SK-N-SH (cell line): ENCODE measurements around the gene MXD3. TPM values are rescaled to one million over a fixed set of nuclear protein-coding genes. Genes with fewer than 3 reads are reported as not detected.

Experiments
- CTCF ChIA-PET: fragments of 300-600, 350-600 bp; formaldehyde crosslinking; extraction: SDS; loops from one replicate; lab custom pipeline; 2021; lab: Yijun Ruan, JAX
- POLR2A ChIA-PET: fragments of 350-600 bp; sonication (Branson Sonifier 250); formaldehyde crosslinking; extraction: SDS; loops from one replicate; lab custom pipeline; 2020; ENCODE audit warnings: antibody characterized with exemption, inconsistent platforms; lab: Yijun Ruan, JAX
- DNase-seq: peaks from one replicate; pipeline ENCODE4 v3.0.0; 2012
- H2AFZ ChIP-seq: fragments of 200-600 bp; sonication (generic); 2 replicates; pipeline ENCODE4 v1.8.1; 2016; ENCODE audit warnings: antibody characterized with exemption, mild to moderate bottlenecking, low read depth
- H3F3A ChIP-seq: fragments of 200-600 bp; sonication (generic); replicated peaks from 2 replicates; pipeline ENCODE3; 2016; ENCODE audit warnings: antibody characterized with exemption, mild to moderate bottlenecking; ENCODE audit not compliant: insufficient read depth
- H3K27ac ChIP-seq, 2 experiments: fragments of 200-500 bp in 1 of 2; fragments of 200-600 bp in 1 of 2; sonication (Bioruptor generic) in 1 of 2; sonication (generic), shearing (Covaris generic) in 1 of 2; 2 replicates each; pipeline versions ENCODE4 v1.5.1 to v1.6.1; 2014 to 2016; ENCODE audit warnings: low read depth in 2 of 2, inconsistent platforms in 1 of 2, low read length in 1 of 2, mild to moderate bottlenecking in 1 of 2, mixed read lengths in 1 of 2
- H3K27me3 ChIP-seq: fragments of 200-600 bp; sonication (generic), shearing (Covaris generic); 2 replicates; pipeline ENCODE4 v1.6.1; 2016; ENCODE audit warnings: mixed run types; ENCODE audit not compliant: insufficient read depth
- H3K36me3 ChIP-seq, 2 experiments: fragments of 200-500 bp in 1 of 2; fragments of 200-600 bp in 1 of 2; sonication (Bioruptor generic) in 1 of 2; sonication (generic) in 1 of 2; replicated peaks in 1 of 2; 2 replicates each; pipeline versions ENCODE3 to v1.5.1; 2014 to 2016; ENCODE audit warnings: low read length in 1 of 2, mild to moderate bottlenecking in 1 of 2; ENCODE audit not compliant: insufficient read depth in 2 of 2, control insufficient read depth in 1 of 2
- H3K4me1 ChIP-seq, 2 experiments: fragments of 200-500 bp in 1 of 2; fragments of 200-600 bp in 1 of 2; sonication (Bioruptor generic) in 1 of 2; sonication (generic), shearing (Covaris generic) in 1 of 2; 2 replicates each; pipeline versions ENCODE4 v1.5.1 to v1.6.1; 2014 to 2016; ENCODE audit warnings: low read depth in 1 of 2, low read length in 1 of 2, mixed run types in 1 of 2; ENCODE audit not compliant: insufficient read depth in 2 of 2, control insufficient read depth in 1 of 2
- H3K4me2 ChIP-seq: fragments of 200-600 bp; sonication (generic), shearing (Covaris generic); 2 replicates; pipeline ENCODE4 v1.6.1; 2017; ENCODE audit warnings: mixed run types
- H3K4me3 ChIP-seq, 2 experiments: fragments of 200-500 bp in 1 of 2; fragments of 200-600 bp in 1 of 2; sonication (Bioruptor generic) in 1 of 2; sonication (generic), shearing (Covaris generic) in 1 of 2; 2 replicates each; pipeline versions ENCODE4 v1.5.1 to v1.8.1; 2014 to 2016; ENCODE audit warnings: low read depth in 2 of 2, inconsistent platforms in 1 of 2, low read length in 1 of 2, mild to moderate bottlenecking in 1 of 2, mixed read lengths in 1 of 2, moderate library complexity in 1 of 2
- H3K79me2 ChIP-seq: fragments of 200-600 bp; sonication (generic); 2 replicates; pipeline ENCODE4 v1.8.1; 2017; ENCODE audit warnings: mild to moderate bottlenecking; ENCODE audit not compliant: insufficient read depth
- H3K9ac ChIP-seq: fragments of 200-600 bp; sonication (generic); 2 replicates; pipeline ENCODE4 v1.6.1; 2017; ENCODE audit warnings: mixed run types
- H3K9me2 ChIP-seq: fragments of 200-600 bp; sonication (generic); 2 replicates; pipeline ENCODE4 v1.6.1; 2017; ENCODE audit warnings: mixed run types
- H3K9me3 ChIP-seq: fragments of 200-600 bp; sonication (generic); 2 replicates; pipeline ENCODE4 v1.6.1; 2017; ENCODE audit warnings: mixed run types, mild to moderate bottlenecking, moderate library complexity
- H4K20me1 ChIP-seq: fragments of 200-600 bp; sonication (generic); 2 replicates; pipeline ENCODE4 v1.6.1; 2017; ENCODE audit warnings: mild to moderate bottlenecking, mixed run types; ENCODE audit not compliant: insufficient read depth
- CHD2 ChIP-seq: fragments of 150-350 bp; IDR thresholded peaks from 2 replicates; pipeline ENCODE4 v1.6.1; 2018; ENCODE audit warnings: low read length; ENCODE audit not compliant: partially characterized antibody
- CTCF ChIP-seq: fragments of 200-600 bp; sonication (generic); IDR thresholded peaks from 2 replicates; pipeline ENCODE4 v1.6.1; 2017; ENCODE audit warnings: antibody characterized with exemption, mild to moderate bottlenecking, moderate library complexity
- EZH2phosphoT487 ChIP-seq: fragments of 200-600 bp; sonication (generic); IDR thresholded peaks from 2 replicates; pipeline ENCODE4 v1.6.1; 2017; ENCODE audit warnings: low read depth, mixed run types, mild to moderate bottlenecking, antibody characterized with exemption, moderate library complexity, borderline replicate concordance
- GABPA ChIP-seq: IDR thresholded peaks from 2 replicates; pipeline ENCODE4 v1.4.0; 2012; ENCODE audit warnings: low read depth, mild to moderate bottlenecking
- JUND ChIP-seq: IDR thresholded peaks from 2 replicates; pipeline ENCODE4 v1.4.0; 2012
- MAX ChIP-seq: IDR thresholded peaks from 2 replicates; pipeline ENCODE4 v1.4.0; 2012; ENCODE audit warnings: low read depth
- MXI1 ChIP-seq: IDR thresholded peaks from 2 replicates; pipeline ENCODE4 v1.6.1; 2012; ENCODE audit warnings: mild to moderate bottlenecking, low read depth, low read length, improper control_type of control experiment
- POLR2AphosphoS5 ChIP-seq: IDR thresholded peaks from 2 replicates; pipeline ENCODE4 v1.6.1; 2012; ENCODE audit warnings: low read depth, low read length
- REST ChIP-seq: IDR thresholded peaks from 2 replicates; pipeline ENCODE4 v1.6.1; 2012; ENCODE audit warnings: mild to moderate bottlenecking, low read depth, low read length, moderate library complexity
- RFX5 ChIP-seq: IDR thresholded peaks from 2 replicates; pipeline ENCODE4 v1.6.1; 2012; ENCODE audit warnings: mild to moderate bottlenecking, improper control_type of control experiment, low read length
- SIN3A ChIP-seq: IDR thresholded peaks from 2 replicates; pipeline ENCODE4 v1.6.1; 2012; ENCODE audit warnings: low read depth, mild to moderate bottlenecking, low read length, moderate library complexity, borderline replicate concordance
- SMC3 ChIP-seq: IDR thresholded peaks from 2 replicates; pipeline ENCODE4 v1.6.1; 2012; ENCODE audit warnings: low read depth, low read length, improper control_type of control experiment
- TAF1 ChIP-seq: IDR thresholded peaks from 2 replicates; pipeline ENCODE4 v1.6.1; 2012; ENCODE audit warnings: low read depth, mild to moderate bottlenecking, low read length, moderate library complexity, borderline replicate concordance
- TCF12 ChIP-seq: IDR thresholded peaks from 2 replicates; pipeline ENCODE4 v1.4.0; 2012
- TEAD4 ChIP-seq: IDR thresholded peaks from 2 replicates; pipeline ENCODE4 v1.4.0; 2012; ENCODE audit warnings: mild to moderate bottlenecking, borderline replicate concordance; ENCODE audit not compliant: insufficient read depth
- USF1 ChIP-seq: IDR thresholded peaks from 2 replicates; pipeline ENCODE4 v1.4.0; 2012; ENCODE audit warnings: low read depth, borderline replicate concordance
- YY1 ChIP-seq: IDR thresholded peaks from 2 replicates; pipeline ENCODE4 v1.4.0; 2012; ENCODE audit warnings: low read depth, mild to moderate bottlenecking
- ZBTB33 ChIP-seq: IDR thresholded peaks from 2 replicates; pipeline ENCODE4 v1.4.0; 2012; ENCODE audit warnings: low read depth, borderline replicate concordance
- WGBS: methylation state at CpG from one replicate; pipeline ENCODE4 v1.1.6; 2017; ENCODE audit warnings: low lambda C conversion rate; 5-methylcytosine and 5-hydroxymethylcytosine counted together
- polyA plus RNA-seq, 3 experiments: library from polyadenylated mRNA; depleted of rRNA; stranded (reverse); fragments of >200 nt; gene quantifications; 2 replicates each; pipeline ENCODE4 v1.2.3, GENCODE V29; 2012

Gene MXD3
- polyA plus RNA-seq, 1 of the 3 experiments (the other 2 are of a cell fraction) = 22.6 TPM

- TF ChIP-seq CTCF (peak; percentile 86), YY1 (no peak), TEAD4 (no peak), JUND (no peak), POLR2AphosphoS5 (no peak), ZBTB33 (no peak), GABPA (no peak), SMC3 (peak; percentile 54), MXI1 (no peak)
These were observed 2.1 kb downstream of the MXD3 start (continued) for GRCh38 chr5:177309351-177310191.

- Histone ChIP-seq H3K9me2 (no peaks in the 10 kb centered on the region), H3K4me1 (peaks cover 4 to 37% of the 10 kb centered on the region in 2 experiments; a peak in 1 of 4 replicates), H3K27ac (no peak overlapping the region), H3K36me3 (peaks cover 19 to 24% of the 10 kb centered on the region in 2 experiments), H3F3A (peaks cover 22% of the 10 kb centered on the region), H2AFZ (no peak overlapping the region), H3K4me3 (no peak overlapping the region), H3K27me3 (no peaks in the 10 kb centered on the region), H3K4me2 (no peak overlapping the region), H3K9ac (no peak overlapping the region)
- ChIA-PET CTCF (interaction anchor here (0.6 to 4.3 kb wide), 20 partner anchors 10 to 195 kb away, joined by 3 to 39 read pairs (median 10); no protein-coding TSS in a partner anchor), POLR2A (interaction anchor here (0.9 to 1.0 kb wide), 2 partner anchors 43 to 58 kb away, joined by 3 read pairs; partner anchors contain the start of gene LMAN2)
- no peak for TF ChIP-seq MAX
- TF ChIP-seq SMC3 = no peak
- no peak for TF ChIP-seq USF1
- no peak for TF ChIP-seq REST
- no peak for TF ChIP-seq TEAD4
- TF ChIP-seq TCF12 = no peak
- no peak for TF ChIP-seq CHD2
- no peak for TF ChIP-seq RFX5
- no peak for TF ChIP-seq CTCF
- TF ChIP-seq TAF1 = no peak
- TF ChIP-seq EZH2phosphoT487 = no peak
- TF ChIP-seq SIN3A = no peak
- no peak for TF ChIP-seq JUND
- TF ChIP-seq, all 33 proteins: peak for 0
- 97% methylated on average over 11 of the region's 11 CpGs for WGBS
- Histone ChIP-seq H3K9me3 (no peaks in the 10 kb centered on the region), H3K79me2 (peaks cover 78% of the 10 kb centered on the region), H4K20me1 (peaks cover 36% of the 10 kb centered on the region)
- no peak for DNase-seq
These were observed 3.0 kb downstream of the MXD3 start for GRCh38 chr5:177308740-177309139.
